B cell (primary cell): ENCODE measurements around the gene PSME2. TPM values are rescaled to one million over a fixed set of nuclear protein-coding genes. Genes with fewer than 3 reads are reported as not detected.

Experiments used
- ATAC-seq: fragments of 200-7000 bp; cut with Tn5 transposase; one replicate; pipeline ENCODE4 v1.10.0; 2021; ENCODE audit warnings: low read depth, mild to moderate bottlenecking, moderate number of reproducible peaks, moderate library complexity
- CTCF ChIA-PET: fragments of 350-600 bp; sonication (Branson Sonifier 250); formaldehyde crosslinking; loops from one replicate; lab custom pipeline; 2021; ENCODE audit warnings: antibody characterized with exemption, inconsistent platforms; lab: Charles Lee
- POLR2A ChIA-PET: fragments of 350-600 bp; sonication (Branson Sonifier 250); formaldehyde crosslinking; loops from one replicate; lab custom pipeline; 2021; ENCODE audit warnings: antibody characterized with exemption; lab: Charles Lee
- DNase-seq: peaks from one replicate; pipeline ENCODE4 v3.0.0; 2013
- H2AFZ ChIP-seq: 2 replicates; pipeline ENCODE4 v1.6.1; 2012; ENCODE audit warnings: mild to moderate bottlenecking, low read depth, low read length; ENCODE audit not compliant: insufficient read depth, poor library complexity, severe bottlenecking
- H3K27ac ChIP-seq, 2 donors: 1 replicate in 1 of 2; 2 replicates in 1 of 2; pipeline ENCODE4 v1.5.1; 2012 to 2013; ENCODE audit warnings: low read length in 2 of 2, mild to moderate bottlenecking in 2 of 2, moderate library complexity in 1 of 2
- H3K27me3 ChIP-seq, 4 experiments: fragments of 200-600 bp in 1 of 4; sonication (generic) in 1 of 4; replicated peaks in 1 of 4; 1 replicate in 2 of 4; 2 replicates in 2 of 4; pipeline versions ENCODE4 v1.6.1 to v1.7.0; 2013 to 2016; ENCODE audit warnings: low read length in 3 of 4, mild to moderate bottlenecking in 2 of 4, mixed read lengths in 1 of 4, moderate library complexity in 1 of 4; ENCODE audit not compliant: insufficient read depth in 4 of 4, control insufficient read depth in 3 of 4; ENCODE audit errors: control extremely low read depth in 1 of 4
- H3K36me3 ChIP-seq, 2 experiments: replicated peaks in 1 of 2; 1 replicate in 1 of 2; 2 replicates in 1 of 2; pipeline versions ENCODE4 v1.6.1 to v1.7.1; 2013; ENCODE audit warnings: low read length in 1 of 2; ENCODE audit not compliant: insufficient read depth in 2 of 2, control insufficient read depth in 1 of 2; ENCODE audit errors: control extremely low read depth in 1 of 2, extremely low read depth in 1 of 2
- H3K4me1 ChIP-seq, 2 donors: fragments of 200-600 bp in 1 of 2; sonication (generic) in 1 of 2; 1 replicate in 1 of 2; 2 replicates in 1 of 2; pipeline versions ENCODE4 v1.5.1 to v1.6.1; 2013 to 2017; ENCODE audit warnings: low read length in 2 of 2; ENCODE audit not compliant: control insufficient read depth in 2 of 2, insufficient read depth in 2 of 2
- H3K4me2 ChIP-seq: replicated peaks from 2 replicates; pipeline ENCODE3; 2012; ENCODE audit warnings: mild to moderate bottlenecking, low read depth, low read length; ENCODE audit not compliant: poor library complexity, severe bottlenecking
- H3K4me3 ChIP-seq, 5 experiments: fragments of 200-600 bp in 1 of 5; sonication (generic) in 1 of 5; 1 replicate in 3 of 5; 2 replicates in 2 of 5; pipeline versions ENCODE4 v1.5.1 to v1.7.0; 2011 to 2016; ENCODE audit warnings: low read length in 4 of 5, mild to moderate bottlenecking in 4 of 5, low read depth in 2 of 5, control low read depth in 1 of 5, moderate library complexity in 1 of 5; ENCODE audit not compliant: insufficient read depth in 1 of 5; ENCODE audit errors: control extremely low read depth in 1 of 5, extremely low read depth in 1 of 5
- H3K79me2 ChIP-seq: fragments of 200-600 bp; sonication (generic); one replicate; pipeline ENCODE4 v1.6.0; 2016; ENCODE audit warnings: low read length; ENCODE audit not compliant: control insufficient read depth, insufficient read depth
- H3K9ac ChIP-seq: fragments of 200-600 bp; sonication (generic); 2 replicates; pipeline ENCODE4 v1.6.1; 2017; ENCODE audit warnings: mild to moderate bottlenecking, low read length, moderate library complexity
- H3K9me3 ChIP-seq, 3 donors: one replicate each; pipeline versions ENCODE4 v1.6.1 to v1.7.1; 2013; ENCODE audit warnings: low read length in 2 of 3; ENCODE audit not compliant: control insufficient read depth in 2 of 3, insufficient read depth in 1 of 3; ENCODE audit errors: control extremely low read depth in 1 of 3
- H4K20me1 ChIP-seq: 2 replicates; pipeline ENCODE4 v1.6.0; 2012; ENCODE audit warnings: mild to moderate bottlenecking, low read length; ENCODE audit not compliant: insufficient read depth, control insufficient read depth, poor library complexity, severe bottlenecking
- H3K27ac Mint-ChIP-seq: one replicate; pipeline ENCODE4 v1.8.0; 2021; ENCODE audit warnings: mixed read lengths
- H3K27me3 Mint-ChIP-seq: one replicate; pipeline ENCODE4 v1.8.0; 2021; ENCODE audit warnings: mixed read lengths
- H3K4me1 Mint-ChIP-seq: one replicate; pipeline ENCODE4 v1.8.0; 2021; ENCODE audit warnings: mixed read lengths
- H3K4me3 Mint-ChIP-seq: one replicate; pipeline ENCODE4 v1.8.0; 2021; ENCODE audit warnings: mixed read lengths
- H3K9me3 Mint-ChIP-seq: one replicate; pipeline ENCODE4 v1.8.0; 2022; ENCODE audit warnings: mixed read lengths; ENCODE audit not compliant: insufficient read depth
- EZH2 ChIP-seq: IDR thresholded peaks from 2 replicates; pipeline ENCODE4 v1.6.1; 2012; ENCODE audit warnings: borderline replicate concordance, low read depth, mild to moderate bottlenecking, moderate library complexity, low read length; ENCODE audit not compliant: insufficient read depth, poor library complexity, severe bottlenecking
- WGBS: methylation state at CpG from one replicate; pipeline ENCODE4 v1.1.5; 2013; ENCODE audit warnings: missing lambda C conversion rate; ENCODE audit not compliant: insufficient coverage; 5-methylcytosine and 5-hydroxymethylcytosine counted together
- intact Hi-C: fragments of 100-400 bp; cut with micrococcal nuclease; formaldehyde crosslinking; loops from one replicate; pipeline ENCODE4 v1.10.0; 2022
- polyA plus RNA-seq: library from polyadenylated mRNA; depleted of rRNA; stranded (reverse); fragments of >200 nt; gene quantifications from 2 replicates; pipeline ENCODE4 v1.2.3, GENCODE V29; 2012
- total RNA-seq, 2 donors: library from RNA; stranded (reverse); fragments of 120-200 nt in 1 of 2; gene quantifications; 1 replicate in 1 of 2; 2 replicates in 1 of 2; pipeline versions ENCODE4 v1.2.3 to v1.2.4, GENCODE V29; 2013 to 2022
- TF ChIP-seq, protein P1 (sequence below): fragments of 200-600 bp; IDR thresholded peaks from one replicate; pipeline ENCODE4 v1.8.0; 2022; ENCODE audit warnings: antibody characterized with exemption, mild to moderate bottlenecking

PSME2 gene
- total and polyA plus RNA-seq, 2 donors (not counting 1 experiment from before 2014, with no cell fraction given) = 126 to 141 TPM

GRCh38 chr14:24139272-24139934 is 7.0 kb downstream of the PSME2 start:
- H3K27ac ChIP-seq = peak overlapping the region in 1 of 2 donors; percentile 35
- H3K79me2 ChIP-seq = peaks cover 70% of the 10 kb centered on the region
- H3K27me3 ChIP-seq = no peaks in the 10 kb centered on the region
- H4K20me1 ChIP-seq = peaks cover 16% of the 10 kb centered on the region
- POLR2A ChIA-PET = interaction anchor here (0.6 to 1.0 kb wide), 3 partner anchors 7 to 25 kb away, joined by 3 to 4 read pairs (median 3); partner anchors contain the start of genes DCAF11, IRF9, NRL and PSME2
- CTCF ChIA-PET = interaction anchor here (2.2 to 4.6 kb wide), 2 partner anchors 22 to 31 kb away, joined by 9 to 43 read pairs; partner anchors contain the start of gene IRF9
- H2AFZ ChIP-seq = no peak overlapping the region
- no peaks in the 10 kb centered on the region for H3K27me3 Mint-ChIP-seq
- H3K9ac ChIP-seq = no peak overlapping the region
- peaks cover 27 to 41% of the 10 kb centered on the region in 2 donors for H3K4me1 ChIP-seq
- H3K27ac Mint-ChIP-seq = no peak overlapping the region
- H3K9me3 ChIP-seq = no peaks in the 10 kb centered on the region
- ATAC-seq = no peak
- WGBS = 96% methylated on average over 4 of the region's 9 CpGs
- no peaks in the 10 kb centered on the region for H3K9me3 Mint-ChIP-seq
- no peak overlapping the region for H3K4me3 ChIP-seq
- H3K4me3 Mint-ChIP-seq = peak overlapping the region; percentile 11
- peaks cover 60% of the 10 kb centered on the region for H3K4me1 Mint-ChIP-seq
- no peak for DNase-seq
- no peak for TF ChIP-seq EZH2
- TF ChIP-seq, protein P1, sequence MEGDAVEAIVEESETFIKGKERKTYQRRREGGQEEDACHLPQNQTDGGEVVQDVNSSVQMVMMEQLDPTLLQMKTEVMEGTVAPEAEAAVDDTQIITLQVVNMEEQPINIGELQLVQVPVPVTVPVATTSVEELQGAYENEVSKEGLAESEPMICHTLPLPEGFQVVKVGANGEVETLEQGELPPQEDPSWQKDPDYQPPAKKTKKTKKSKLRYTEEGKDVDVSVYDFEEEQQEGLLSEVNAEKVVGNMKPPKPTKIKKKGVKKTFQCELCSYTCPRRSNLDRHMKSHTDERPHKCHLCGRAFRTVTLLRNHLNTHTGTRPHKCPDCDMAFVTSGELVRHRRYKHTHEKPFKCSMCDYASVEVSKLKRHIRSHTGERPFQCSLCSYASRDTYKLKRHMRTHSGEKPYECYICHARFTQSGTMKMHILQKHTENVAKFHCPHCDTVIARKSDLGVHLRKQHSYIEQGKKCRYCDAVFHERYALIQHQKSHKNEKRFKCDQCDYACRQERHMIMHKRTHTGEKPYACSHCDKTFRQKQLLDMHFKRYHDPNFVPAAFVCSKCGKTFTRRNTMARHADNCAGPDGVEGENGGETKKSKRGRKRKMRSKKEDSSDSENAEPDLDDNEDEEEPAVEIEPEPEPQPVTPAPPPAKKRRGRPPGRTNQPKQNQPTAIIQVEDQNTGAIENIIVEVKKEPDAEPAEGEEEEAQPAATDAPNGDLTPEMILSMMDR = no peak
- intact Hi-C loops = no loop called here
- H3K4me2 ChIP-seq = peak overlapping the region; percentile 14
- peaks cover 0 to 42% of the 10 kb centered on the region in 2 experiments for H3K36me3 ChIP-seq
